Endometrium (tissue), 2 donors: ENCODE data around the gene TC2N.
"Not testable (repeated sequence)": the region's sequence is repeated elsewhere in the genome, so short reads cannot be mapped to it uniquely, and the experiment has no call there.

Source experiments
- FAIRE-seq: peaks from 2 replicates; lab custom pipeline; 2012; peaks lifted over from hg19 to GRCh38; lab: Jason Lieb, UNC
- donor health status: control.
- donor health status: control.

TC2N gene

GRCh38 chr14:91888641-91889476, 21.5 kb upstream of the TC2N start:
- no peak for FAIRE-seq

GRCh38 chr14:91886961-91887360, 19.6 kb upstream of the TC2N start:
- no peak for FAIRE-seq

- FAIRE-seq: no peak
Measured at GRCh38 chr14:91885839-91886238, 18.5 kb upstream of the TC2N start.

GRCh38 chr14:91885113-91885712, 17.9 kb upstream of the TC2N start:
- no peak for FAIRE-seq

GRCh38 chr14:91884664-91885063, 17.3 kb upstream of the TC2N start:
- no peak for FAIRE-seq

- FAIRE-seq: no peak
Measured at GRCh38 chr14:91883753-91884152, 16.4 kb upstream of the TC2N start.

- no peak for FAIRE-seq
Measured at GRCh38 chr14:91882776-91883175, 15.4 kb upstream of the TC2N start.

- no peak for FAIRE-seq
Measured at GRCh38 chr14:91882369-91882768, 15.0 kb upstream of the TC2N start.

- no peak for FAIRE-seq
Measured at GRCh38 chr14:91879196-91879595, 11.9 kb upstream of the TC2N start.

GRCh38 chr14:91878274-91878673, 10.9 kb upstream of the TC2N start:
- FAIRE-seq: no peak

- no peak for FAIRE-seq
Measured at GRCh38 chr14:91877376-91877915, 10.1 kb upstream of the TC2N start.

- no peak for FAIRE-seq
Measured at GRCh38 chr14:91876492-91876891, 9.2 kb upstream of the TC2N start.

GRCh38 chr14:91875525-91876286, 8.4 kb upstream of the TC2N start:
- no peak for FAIRE-seq

GRCh38 chr14:91873471-91874415, 6.4 kb upstream of the TC2N start:
- FAIRE-seq: no peak

GRCh38 chr14:91872517-91873470, 5.5 kb upstream of the TC2N start:
- FAIRE-seq: no peak

- no peak for FAIRE-seq
Measured at GRCh38 chr14:91872011-91872501, 4.7 kb upstream of the TC2N start.

GRCh38 chr14:91871401-91871800, 4.1 kb upstream of the TC2N start:
- FAIRE-seq: not testable (repeated sequence)

GRCh38 chr14:91870890-91871289, 3.6 kb upstream of the TC2N start:
- no peak for FAIRE-seq

GRCh38 chr14:91870001-91870400, 2.7 kb upstream of the TC2N start:
- FAIRE-seq: no peak

GRCh38 chr14:91869556-91869955, 2.2 kb upstream of the TC2N start:
- no peak for FAIRE-seq
